Glomerular visceral epithelial cell (primary cell): ENCODE data around the gene SLC6A19.
A peak's percentile ranks its signal among the peaks of the same experiment; 100 is the strongest.

Experiments used
- DNase-seq: peaks from one replicate; pipeline ENCODE4 v3.0.0-alpha.2; 2016; ENCODE audit errors: extremely low spot score

SLC6A19 gene

GRCh38 chr5:1166370-1166769 is 35.0 kb upstream of the SLC6A19 start:
- DNase-seq: no peak

- no peak for DNase-seq
These were observed 34.1 kb upstream of the SLC6A19 start for GRCh38 chr5:1167361-1167727.

GRCh38 chr5:1167728-1168709 is 33.4 kb upstream of the SLC6A19 start:
- peak; percentile 70 for DNase-seq

GRCh38 chr5:1168796-1169195 is 32.6 kb upstream of the SLC6A19 start:
- DNase-seq: no peak

GRCh38 chr5:1169211-1170115 is 31.9 kb upstream of the SLC6A19 start:
- no peak for DNase-seq

GRCh38 chr5:1171340-1171941 is 30.0 kb upstream of the SLC6A19 start:
- DNase-seq: no peak

GRCh38 chr5:1172007-1172581 is 29.3 kb upstream of the SLC6A19 start:
- no peak for DNase-seq

GRCh38 chr5:1172670-1173404 is 28.6 kb upstream of the SLC6A19 start:
- DNase-seq: no peak

GRCh38 chr5:1173485-1174070 is 27.8 kb upstream of the SLC6A19 start:
- DNase-seq: no peak

- DNase-seq: peak; percentile 80
These were observed 27.1 kb upstream of the SLC6A19 start for GRCh38 chr5:1174122-1174936.

GRCh38 chr5:1175015-1175414 is 26.4 kb upstream of the SLC6A19 start:
- no peak for DNase-seq

- DNase-seq: no peak
These were observed 25.5 kb upstream of the SLC6A19 start for GRCh38 chr5:1175801-1176472.

- no peak for DNase-seq
These were observed 24.7 kb upstream of the SLC6A19 start for GRCh38 chr5:1176473-1177391.

- no peak for DNase-seq
These were observed 23.4 kb upstream of the SLC6A19 start for GRCh38 chr5:1177826-1178528.

- DNase-seq: no peak
These were observed 22.6 kb upstream of the SLC6A19 start for GRCh38 chr5:1178529-1179382.

GRCh38 chr5:1179383-1179715 is 22.0 kb upstream of the SLC6A19 start:
- no peak for DNase-seq

GRCh38 chr5:1180096-1180495 is 21.3 kb upstream of the SLC6A19 start:
- no peak for DNase-seq
